ENCODE data around the gene RNF148.

Gene RNF148

DNA sequence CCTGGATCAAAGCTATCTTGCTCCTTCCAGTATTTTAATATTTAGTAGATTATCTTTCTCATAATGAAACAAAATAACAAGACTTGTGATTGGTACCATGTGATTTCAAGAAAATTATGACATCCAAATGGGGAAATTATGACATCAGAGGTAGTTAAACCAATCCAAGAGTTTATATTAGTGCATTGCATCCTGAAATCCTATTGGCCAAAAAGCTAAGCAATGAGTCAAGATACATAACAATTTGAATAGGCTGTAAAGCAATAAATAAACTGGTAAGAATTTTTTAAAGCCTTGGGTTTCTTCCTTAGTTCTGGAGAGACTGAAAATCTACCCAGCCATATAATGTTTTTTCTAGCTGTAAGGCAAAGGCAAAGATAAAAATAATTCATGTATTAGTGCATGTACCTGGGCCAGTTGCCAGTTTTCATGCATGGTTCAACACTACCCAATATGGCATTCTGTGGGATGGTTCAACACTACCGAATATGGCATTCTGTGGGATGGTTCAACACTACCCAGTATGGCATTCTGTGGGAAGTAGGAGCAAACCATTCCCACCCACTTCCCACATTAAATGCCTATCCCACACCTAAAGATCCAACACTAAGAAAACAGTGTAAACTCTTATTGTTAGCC lies at the start of gene RNF148:
RNF148 (minus strand) TSS at position 51 of the 639 bp plus-strand sequence. CDS start 172 bp downstream, outside the sequence.
- no peaks in the 10 kb centered on the region for H3K36me3 Mint-ChIP-seq
- no peak within 1 kb of the TSS for H3K27ac Mint-ChIP-seq

GRCh38 chr7:122750389-122750788 lies 47.7 kb upstream of the RNF148 start:
- Mint-ChIP-seq H3K4me1 (no peaks in the 10 kb centered on the region), H3K27me3 (no peaks in the 10 kb centered on the region)

More for the DNA sequence above, at the start of gene RNF148:
- H3K4me3 Mint-ChIP-seq: no peak within 1 kb of the TSS
- H3K9me3 Mint-ChIP-seq: no peaks in the 10 kb centered on the region
- no peaks in the 10 kb centered on the region for H3K4me1 Mint-ChIP-seq
- H3K27me3 Mint-ChIP-seq: no peaks in the 10 kb centered on the region

GRCh38 chr7:122748195-122748594 lies 45.5 kb upstream of the RNF148 start:
- H3K9me3 Mint-ChIP-seq: no peaks in the 10 kb centered on the region
- no peak overlapping the region for H3K27ac Mint-ChIP-seq
- no peak overlapping the region for H3K4me3 Mint-ChIP-seq
- no peaks in the 10 kb centered on the region for H3K4me1 Mint-ChIP-seq
- H3K36me3 Mint-ChIP-seq: no peaks in the 10 kb centered on the region
- no peaks in the 10 kb centered on the region for H3K27me3 Mint-ChIP-seq

More at GRCh38 chr7:122750389-122750788, 47.7 kb upstream of the RNF148 start:
- Mint-ChIP-seq H3K4me3 (no peak overlapping the region), H3K27ac (no peak overlapping the region), H3K36me3 (no peaks in the 10 kb centered on the region), H3K9me3 (no peaks in the 10 kb centered on the region)

DNA sequence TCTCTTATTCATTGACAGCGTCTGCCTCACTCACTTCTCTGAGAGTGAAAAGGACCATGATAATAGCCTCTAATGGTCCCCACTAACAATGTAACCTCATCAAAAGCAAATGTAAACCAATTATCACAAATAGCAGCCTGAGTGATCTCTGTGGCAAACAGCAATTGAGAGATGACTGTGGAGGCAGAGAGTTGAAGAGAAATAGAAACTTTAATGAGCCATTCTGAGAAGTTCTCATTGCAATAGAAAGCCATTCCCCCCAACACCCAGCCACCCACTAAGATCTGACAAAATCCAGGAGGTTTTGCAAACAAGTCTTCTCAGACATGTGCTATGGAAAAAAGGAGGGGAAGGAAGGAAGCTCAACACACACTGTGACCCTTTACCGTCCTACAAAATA lies 44.2 kb upstream of the RNF148 start:
- no peaks in the 10 kb centered on the region for H3K9me3 Mint-ChIP-seq
- no peaks in the 10 kb centered on the region for H3K4me1 Mint-ChIP-seq
- H3K36me3 Mint-ChIP-seq: no peaks in the 10 kb centered on the region
- no peak overlapping the region for H3K27ac Mint-ChIP-seq
- H3K27me3 Mint-ChIP-seq: no peaks in the 10 kb centered on the region
- no peak overlapping the region for H3K4me3 Mint-ChIP-seq

GRCh38 chr7:122743211-122743610 lies 40.5 kb upstream of the RNF148 start:
- Mint-ChIP-seq H3K36me3 (no peaks in the 10 kb centered on the region), H3K4me3 (no peak overlapping the region), H3K27ac (no peak overlapping the region), H3K27me3 (no peaks in the 10 kb centered on the region), H3K9me3 (peaks cover 6% of the 10 kb centered on the region), H3K4me1 (no peaks in the 10 kb centered on the region)

GRCh38 chr7:122738947-122739346 lies 36.2 kb upstream of the RNF148 start:
- H3K27ac Mint-ChIP-seq: no peak overlapping the region
- no peaks in the 10 kb centered on the region for H3K27me3 Mint-ChIP-seq
- H3K9me3 Mint-ChIP-seq: peaks cover 6% of the 10 kb centered on the region
- no peaks in the 10 kb centered on the region for H3K36me3 Mint-ChIP-seq
- H3K4me1 Mint-ChIP-seq: no peaks in the 10 kb centered on the region
- H3K4me3 Mint-ChIP-seq: no peak overlapping the region

DNA sequence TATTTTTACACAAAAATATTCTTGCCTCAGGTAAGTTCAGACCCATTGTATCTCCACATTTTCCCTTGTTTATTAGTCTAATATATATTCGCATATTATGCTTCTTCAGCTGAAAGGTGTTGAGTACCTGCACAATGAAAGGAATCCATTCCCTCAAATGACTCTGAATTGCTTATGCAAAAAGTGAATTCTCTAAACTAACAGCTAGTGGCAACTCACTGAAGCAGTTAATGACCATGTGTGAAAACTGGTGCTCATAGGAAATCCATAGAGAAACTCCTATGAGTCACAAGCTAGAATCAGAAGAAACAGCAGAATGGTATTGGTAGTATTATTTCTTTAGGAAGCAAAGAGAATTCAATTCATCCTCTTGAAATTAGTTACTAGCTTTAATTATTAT lies 33.5 kb upstream of the RNF148 start:
- Mint-ChIP-seq H3K4me1 (no peaks in the 10 kb centered on the region), H3K4me3 (no peak overlapping the region), H3K27ac (no peak overlapping the region), H3K36me3 (no peaks in the 10 kb centered on the region), H3K27me3 (no peaks in the 10 kb centered on the region), H3K9me3 (peaks cover 6% of the 10 kb centered on the region)

- Mint-ChIP-seq H3K27me3 (no peaks in the 10 kb centered on the region), H3K27ac (no peak overlapping the region), H3K9me3 (no peaks in the 10 kb centered on the region), H3K4me3 (no peak overlapping the region), H3K4me1 (no peaks in the 10 kb centered on the region), H3K36me3 (no peaks in the 10 kb centered on the region)
Observed at GRCh38 chr7:122727759-122728158, 25.0 kb upstream of the RNF148 start.

DNA sequence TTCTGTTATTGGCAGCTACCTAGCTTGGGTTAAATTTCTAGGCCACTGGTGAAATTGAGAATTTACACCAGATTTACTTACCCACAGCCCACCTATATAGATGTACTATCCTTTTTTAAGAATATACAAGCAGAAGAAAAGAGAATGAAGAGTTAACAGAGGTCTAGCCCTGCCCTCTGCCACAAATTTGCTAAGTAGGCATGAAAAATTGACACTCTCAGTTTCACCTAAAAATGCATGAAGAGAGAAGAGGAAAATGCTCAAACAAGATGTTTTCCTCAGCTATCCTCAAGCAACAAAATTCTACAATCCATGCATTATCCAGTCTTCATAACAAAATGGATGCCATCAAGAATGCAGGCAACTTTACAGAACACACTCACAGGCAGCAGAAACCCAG lies 24.6 kb upstream of the RNF148 start:
- Mint-ChIP-seq H3K27ac (no peak overlapping the region), H3K4me3 (no peak overlapping the region), H3K9me3 (no peaks in the 10 kb centered on the region), H3K36me3 (no peaks in the 10 kb centered on the region), H3K4me1 (no peaks in the 10 kb centered on the region), H3K27me3 (no peaks in the 10 kb centered on the region)

GRCh38 chr7:122726881-122727280 lies 24.2 kb upstream of the RNF148 start:
- Mint-ChIP-seq H3K27ac (no peak overlapping the region), H3K4me1 (no peaks in the 10 kb centered on the region), H3K9me3 (no peaks in the 10 kb centered on the region), H3K27me3 (no peaks in the 10 kb centered on the region), H3K36me3 (no peaks in the 10 kb centered on the region), H3K4me3 (no peak overlapping the region)

- no peaks in the 10 kb centered on the region for H3K9me3 Mint-ChIP-seq
- no peaks in the 10 kb centered on the region for H3K36me3 Mint-ChIP-seq
- no peaks in the 10 kb centered on the region for H3K4me1 Mint-ChIP-seq
- H3K27ac Mint-ChIP-seq: no peak overlapping the region
- no peak overlapping the region for H3K4me3 Mint-ChIP-seq
- H3K27me3 Mint-ChIP-seq: no peaks in the 10 kb centered on the region
Observed at GRCh38 chr7:122724366-122724765, 21.6 kb upstream of the RNF148 start.

GRCh38 chr7:122719010-122719578 lies 16.4 kb upstream of the RNF148 start:
- no peaks in the 10 kb centered on the region for H3K27me3 Mint-ChIP-seq
- no peaks in the 10 kb centered on the region for H3K9me3 Mint-ChIP-seq
- no peaks in the 10 kb centered on the region for H3K4me1 Mint-ChIP-seq
- no peak overlapping the region for H3K4me3 Mint-ChIP-seq
- H3K27ac Mint-ChIP-seq: no peak overlapping the region
- H3K36me3 Mint-ChIP-seq: no peaks in the 10 kb centered on the region

DNA sequence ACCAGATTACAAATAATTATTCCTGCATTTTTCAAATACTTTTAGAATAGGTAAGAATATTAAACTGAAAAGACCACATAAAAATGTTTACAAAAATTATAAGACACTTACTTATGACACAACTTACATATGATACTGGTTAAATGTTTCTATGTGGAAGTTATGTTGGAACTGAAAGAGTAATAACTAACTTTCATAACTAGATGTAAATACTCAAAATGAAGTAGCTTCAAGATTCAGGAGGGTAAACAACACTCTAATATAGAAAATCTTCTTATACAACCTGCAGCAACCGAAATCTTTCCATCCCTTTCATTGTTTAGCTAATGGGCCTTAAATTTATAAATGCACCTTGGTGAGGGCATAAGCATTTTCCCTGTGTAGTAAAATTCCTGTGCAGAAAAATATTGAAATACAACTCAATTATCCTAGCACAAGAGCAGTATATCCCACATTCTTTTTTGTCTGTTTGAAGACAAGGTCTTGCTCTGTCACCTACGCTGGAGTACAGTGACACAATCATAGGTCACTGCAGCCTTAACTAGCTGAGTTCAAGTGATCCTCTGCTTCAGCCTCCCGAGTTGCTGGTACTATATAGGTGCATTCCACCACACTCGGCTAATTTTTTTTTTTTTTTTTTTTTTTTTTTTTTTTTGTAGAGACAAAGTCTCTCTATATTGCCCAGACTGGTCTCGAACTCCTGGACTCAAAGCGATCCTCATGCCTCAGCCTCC lies 14.8 kb upstream of the RNF148 start:
- H3K27ac Mint-ChIP-seq: no peak overlapping the region
- H3K4me1 Mint-ChIP-seq: no peaks in the 10 kb centered on the region
- no peaks in the 10 kb centered on the region for H3K36me3 Mint-ChIP-seq
- H3K9me3 Mint-ChIP-seq: no peaks in the 10 kb centered on the region
- no peaks in the 10 kb centered on the region for H3K27me3 Mint-ChIP-seq
- H3K4me3 Mint-ChIP-seq: no peak overlapping the region

- Mint-ChIP-seq H3K27ac (no peak overlapping the region), H3K4me1 (no peaks in the 10 kb centered on the region), H3K36me3 (no peaks in the 10 kb centered on the region), H3K9me3 (no peaks in the 10 kb centered on the region), H3K4me3 (no peak overlapping the region), H3K27me3 (no peaks in the 10 kb centered on the region)
Observed at GRCh38 chr7:122715183-122715582, 12.5 kb upstream of the RNF148 start.

DNA sequence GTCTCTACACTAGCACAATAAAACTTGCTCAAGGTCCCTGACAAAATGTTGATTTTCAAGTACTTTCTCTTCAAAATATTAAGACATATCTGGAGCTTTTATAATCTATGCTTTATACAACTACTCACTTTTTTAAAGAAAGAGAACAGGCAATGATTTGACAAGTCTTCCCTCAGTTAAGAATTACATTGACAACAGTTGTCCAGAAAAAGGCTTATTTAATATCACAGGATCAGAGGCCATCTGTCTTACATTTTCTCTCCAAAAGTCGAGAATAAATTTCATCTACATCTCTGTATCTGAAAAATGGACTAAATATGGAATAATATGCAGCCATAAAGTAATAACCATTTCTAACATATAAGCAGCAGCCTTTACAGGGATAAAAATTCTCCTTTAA lies 8.2 kb upstream of the RNF148 start:
- no peaks in the 10 kb centered on the region for H3K27me3 Mint-ChIP-seq
- H3K4me3 Mint-ChIP-seq: no peak overlapping the region
- no peak overlapping the region for H3K27ac Mint-ChIP-seq
- H3K36me3 Mint-ChIP-seq: no peaks in the 10 kb centered on the region
- peaks cover 4% of the 10 kb centered on the region for H3K9me3 Mint-ChIP-seq
- H3K4me1 Mint-ChIP-seq: no peaks in the 10 kb centered on the region

- H3K36me3 Mint-ChIP-seq: no peaks in the 10 kb centered on the region
- H3K27ac Mint-ChIP-seq: no peak overlapping the region
- no peaks in the 10 kb centered on the region for H3K4me1 Mint-ChIP-seq
- peaks cover 4% of the 10 kb centered on the region for H3K9me3 Mint-ChIP-seq
- no peak overlapping the region for H3K4me3 Mint-ChIP-seq
- no peaks in the 10 kb centered on the region for H3K27me3 Mint-ChIP-seq
Observed at GRCh38 chr7:122709930-122710646, 7.4 kb upstream of the RNF148 start.
